ENCODE data around the gene ADCY9.

Gene ADCY9

DNA sequence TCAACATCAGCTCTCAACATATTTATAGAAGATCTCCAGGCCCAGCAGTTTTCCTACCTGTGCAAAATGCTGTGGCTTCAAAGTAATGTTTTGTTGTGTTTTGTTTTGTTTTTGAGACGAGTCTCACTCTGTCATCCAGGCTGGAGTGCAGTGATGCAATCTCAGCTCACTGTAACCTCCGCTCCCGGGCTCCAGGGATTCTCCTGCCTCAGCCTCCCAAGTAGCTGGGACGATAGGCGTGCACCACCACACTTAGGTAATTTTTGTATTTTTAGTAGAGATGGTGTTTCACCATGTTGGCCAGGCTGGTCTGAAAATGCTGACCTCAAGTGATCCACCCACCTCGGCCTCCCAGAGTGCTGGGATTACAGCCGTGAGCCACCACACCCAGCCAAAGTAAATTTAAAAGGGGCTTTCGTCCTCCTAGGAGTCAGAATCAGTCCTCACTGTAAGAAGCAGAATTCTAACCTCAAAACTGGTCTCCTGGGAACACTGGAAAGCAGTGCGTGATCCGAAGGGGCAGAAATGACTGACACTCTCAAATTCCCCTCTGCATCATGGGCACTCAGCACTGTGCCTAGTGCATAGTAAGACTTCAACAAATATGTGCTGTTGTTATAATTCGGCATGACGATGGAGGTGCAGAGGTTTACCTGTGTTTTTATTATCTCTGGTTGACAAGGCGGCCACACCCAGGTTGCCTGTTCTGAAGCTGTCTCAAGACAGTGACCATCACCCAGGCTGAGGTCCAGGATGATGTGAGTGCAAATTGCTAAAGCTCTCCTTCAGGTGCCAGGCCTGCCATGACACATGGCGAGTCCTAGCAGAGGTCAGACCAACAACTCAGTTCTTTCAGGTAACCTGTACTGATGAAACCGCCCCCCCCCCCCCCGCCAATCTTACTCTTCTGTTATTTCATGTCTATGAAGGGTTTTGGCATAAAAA lies 59.8 kb downstream of the ADCY9 start:
- TF ChIP-seq, protein P1, sequence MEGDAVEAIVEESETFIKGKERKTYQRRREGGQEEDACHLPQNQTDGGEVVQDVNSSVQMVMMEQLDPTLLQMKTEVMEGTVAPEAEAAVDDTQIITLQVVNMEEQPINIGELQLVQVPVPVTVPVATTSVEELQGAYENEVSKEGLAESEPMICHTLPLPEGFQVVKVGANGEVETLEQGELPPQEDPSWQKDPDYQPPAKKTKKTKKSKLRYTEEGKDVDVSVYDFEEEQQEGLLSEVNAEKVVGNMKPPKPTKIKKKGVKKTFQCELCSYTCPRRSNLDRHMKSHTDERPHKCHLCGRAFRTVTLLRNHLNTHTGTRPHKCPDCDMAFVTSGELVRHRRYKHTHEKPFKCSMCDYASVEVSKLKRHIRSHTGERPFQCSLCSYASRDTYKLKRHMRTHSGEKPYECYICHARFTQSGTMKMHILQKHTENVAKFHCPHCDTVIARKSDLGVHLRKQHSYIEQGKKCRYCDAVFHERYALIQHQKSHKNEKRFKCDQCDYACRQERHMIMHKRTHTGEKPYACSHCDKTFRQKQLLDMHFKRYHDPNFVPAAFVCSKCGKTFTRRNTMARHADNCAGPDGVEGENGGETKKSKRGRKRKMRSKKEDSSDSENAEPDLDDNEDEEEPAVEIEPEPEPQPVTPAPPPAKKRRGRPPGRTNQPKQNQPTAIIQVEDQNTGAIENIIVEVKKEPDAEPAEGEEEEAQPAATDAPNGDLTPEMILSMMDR (IDR thresholded peaks at IDR 0.05): no peak
- H3K9me3 ChIP-seq (ENCODE audit: control insufficient read depth, low read length): no peaks in the 10 kb centered on the region
- H3K4me3 ChIP-seq (ENCODE audit: low read depth, low read length): no peak overlapping the region
- H2AFZ ChIP-seq: no peak overlapping the region
- no peaks in the 10 kb centered on the region for H3K27me3 ChIP-seq (ENCODE audit: control insufficient read depth, insufficient read depth, low read length)
- no peak overlapping the region for H3K9ac ChIP-seq
- H3K79me2 ChIP-seq: peaks cover 15% of the 10 kb centered on the region
- H3K4me2 ChIP-seq (ENCODE audit: low read length): no peak overlapping the region
- no peak overlapping the region for H3K27ac ChIP-seq
- no peaks in the 10 kb centered on the region for H3K4me1 ChIP-seq
- no peaks in the 10 kb centered on the region for H3K36me3 ChIP-seq (ENCODE audit: control insufficient read depth, insufficient read depth, low read length)

DNA sequence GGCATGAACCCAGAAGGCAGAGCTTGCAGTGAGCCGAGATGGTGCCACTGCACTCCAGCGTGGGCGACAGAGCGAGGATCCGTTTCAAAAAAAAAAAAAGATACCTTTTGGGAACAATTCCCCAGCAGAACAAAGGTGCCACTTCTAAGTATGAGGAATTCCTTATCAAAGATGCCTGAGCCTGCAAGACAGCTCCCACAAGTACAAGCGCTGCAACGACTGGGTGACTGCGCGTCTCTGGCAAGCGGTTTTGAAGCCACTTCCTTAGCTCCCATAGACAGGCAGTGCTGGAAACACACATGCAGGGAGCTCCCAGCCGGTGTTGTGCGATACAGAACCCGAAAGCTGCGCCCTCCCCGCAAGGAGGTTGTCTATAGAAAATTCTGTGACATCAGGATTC lies 60.5 kb downstream of the ADCY9 start:
- H3K4me1 ChIP-seq: no peaks in the 10 kb centered on the region

DNA sequence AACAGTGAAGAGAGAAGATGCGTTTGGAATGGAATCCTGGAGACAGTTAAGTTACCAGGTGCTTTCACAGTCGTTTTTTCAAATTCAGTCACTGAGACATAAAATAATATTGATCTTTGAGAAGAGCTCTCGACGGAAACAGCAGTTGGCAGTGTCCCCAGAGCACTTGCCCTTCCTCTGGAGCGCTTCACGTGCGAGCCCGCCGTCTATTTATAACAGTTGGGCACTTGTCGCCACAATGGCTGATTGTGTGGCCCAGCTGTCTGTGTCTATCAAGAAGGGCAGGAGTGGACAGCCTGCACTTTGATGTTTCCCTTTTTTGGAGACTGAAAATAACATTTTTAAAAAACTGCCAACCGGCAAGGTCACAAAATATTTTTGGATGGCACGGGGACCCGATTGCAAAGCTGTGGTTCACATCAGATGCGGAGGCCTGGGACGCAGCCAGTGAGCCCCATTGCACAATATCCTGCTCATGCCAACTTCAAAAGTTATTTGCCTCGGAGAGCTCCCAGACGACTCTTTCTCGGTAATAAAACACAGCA lies 62.9 kb downstream of the ADCY9 start:
- no peaks in the 10 kb centered on the region for H3K36me3 ChIP-seq (ENCODE audit: control insufficient read depth, insufficient read depth, low read length)
- no peak overlapping the region for H2AFZ ChIP-seq
- TF ChIP-seq, protein P1 (IDR thresholded peaks at IDR 0.05): no peak
- no peak overlapping the region for H3K4me2 ChIP-seq (ENCODE audit: low read length)
- peaks cover 13% of the 10 kb centered on the region for H3K79me2 ChIP-seq
- no peak overlapping the region for H3K27ac ChIP-seq
- no peaks in the 10 kb centered on the region for H3K9me3 ChIP-seq (ENCODE audit: control insufficient read depth, low read length)
- no peaks in the 10 kb centered on the region for H3K4me1 ChIP-seq
- H3K4me3 ChIP-seq (ENCODE audit: low read depth, low read length): no peak overlapping the region
- no peaks in the 10 kb centered on the region for H3K27me3 ChIP-seq (ENCODE audit: control insufficient read depth, insufficient read depth, low read length)
- no peak overlapping the region for H3K9ac ChIP-seq

More for the DNA sequence above, 60.5 kb downstream of the ADCY9 start:
- Histone ChIP-seq H3K79me2 (peaks cover 15% of the 10 kb centered on the region), H3K4me3 (ENCODE audit: low read depth, low read length) (no peak overlapping the region), H3K9ac (no peak overlapping the region), H3K9me3 (ENCODE audit: control insufficient read depth, low read length) (no peaks in the 10 kb centered on the region), H3K27me3 (ENCODE audit: control insufficient read depth, insufficient read depth, low read length) (no peaks in the 10 kb centered on the region), H3K27ac (no peak overlapping the region), H3K36me3 (ENCODE audit: control insufficient read depth, insufficient read depth, low read length) (no peaks in the 10 kb centered on the region), H2AFZ (no peak overlapping the region), H3K4me2 (ENCODE audit: low read length) (no peak overlapping the region)
- TF ChIP-seq, protein P1 (IDR thresholded peaks at IDR 0.05): no peak

DNA sequence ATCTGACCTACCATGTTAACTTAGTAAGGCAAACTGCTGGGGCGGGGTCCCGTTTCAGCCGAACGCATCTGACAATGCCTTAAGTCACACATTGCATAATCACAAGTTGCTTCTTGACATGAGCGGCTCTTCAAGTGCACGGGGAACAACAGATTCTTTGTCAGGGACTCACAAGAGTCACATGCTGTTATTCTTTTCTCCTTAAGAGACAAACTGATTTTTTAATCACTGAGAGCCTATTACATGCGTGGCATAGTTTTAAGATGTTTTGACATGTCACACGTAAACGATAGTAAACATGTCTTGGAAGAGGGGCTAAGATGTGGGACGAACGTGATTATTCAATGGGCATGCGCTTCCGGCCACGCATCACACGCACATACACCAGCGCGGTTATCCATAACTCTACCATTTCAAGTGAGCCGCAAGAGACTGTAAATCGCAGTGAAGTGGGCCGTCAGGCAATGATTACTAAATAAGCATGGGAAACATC lies 63.4 kb downstream of the ADCY9 start:
- peaks cover 13% of the 10 kb centered on the region for H3K79me2 ChIP-seq
- H3K27me3 ChIP-seq (ENCODE audit: control insufficient read depth, insufficient read depth, low read length): no peaks in the 10 kb centered on the region
- H3K4me3 ChIP-seq (ENCODE audit: low read depth, low read length): no peak overlapping the region

More for the DNA sequence above, 63.4 kb downstream of the ADCY9 start:
- no peaks in the 10 kb centered on the region for H3K4me1 ChIP-seq
- H3K27ac ChIP-seq: no peak overlapping the region
- no peak overlapping the region for H3K9ac ChIP-seq
- TF ChIP-seq, protein P1 (IDR thresholded peaks at IDR 0.05): no peak
- no peak overlapping the region for H3K4me2 ChIP-seq (ENCODE audit: low read length)
- no peak overlapping the region for H2AFZ ChIP-seq
- H3K9me3 ChIP-seq (ENCODE audit: control insufficient read depth, low read length): no peaks in the 10 kb centered on the region
- no peaks in the 10 kb centered on the region for H3K36me3 ChIP-seq (ENCODE audit: control insufficient read depth, insufficient read depth, low read length)
